Hepatocyte (in vitro differentiated cells): ENCODE results near the gene SYT7.

Source experiments
- EZH2 ChIP-seq: fragments of 200-600 bp; sonication (generic); IDR thresholded peaks from 2 replicates; pipeline ENCODE4 v1.6.1; 2016; ENCODE audit warnings: antibody characterized with exemption, mild to moderate bottlenecking, borderline replicate concordance
- EZH2phosphoT487 ChIP-seq: fragments of 200-600 bp; sonication (generic); IDR thresholded peaks from one replicate; pipeline ENCODE4 v1.6.1; 2018; ENCODE audit warnings: antibody characterized with exemption, mild to moderate bottlenecking, low read depth, moderate library complexity; ENCODE audit not compliant: unreplicated experiment, severe bottlenecking
- TF ChIP-seq, protein P1 (sequence below): fragments of 200-600 bp; sonication (generic); IDR thresholded peaks from 2 replicates; pipeline ENCODE4 v1.5.1; 2016; ENCODE audit warnings: antibody characterized with exemption, mild to moderate bottlenecking; ENCODE audit not compliant: poor library complexity

DNA sequence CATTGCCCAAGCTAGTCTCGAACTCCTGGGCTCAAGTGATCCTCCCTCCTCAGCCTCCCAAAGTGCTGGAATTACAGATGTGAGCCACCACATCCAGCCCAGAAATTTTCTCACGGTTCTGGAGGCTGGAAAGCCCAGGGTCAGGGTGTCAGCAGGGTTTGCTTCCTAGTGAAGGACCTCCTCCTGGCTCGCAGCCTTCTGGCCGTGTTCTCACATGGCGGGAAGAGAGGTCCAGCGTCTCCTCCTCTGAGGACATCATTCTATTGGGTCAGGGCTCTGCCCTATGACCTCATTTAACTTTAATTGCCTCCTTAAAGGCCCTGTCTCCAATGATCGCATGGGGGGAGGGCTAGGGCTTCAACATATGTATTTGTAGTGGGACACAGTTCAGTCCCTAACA is 112.9 kb downstream of the SYT7 start:
- TF ChIP-seq, protein P1, sequence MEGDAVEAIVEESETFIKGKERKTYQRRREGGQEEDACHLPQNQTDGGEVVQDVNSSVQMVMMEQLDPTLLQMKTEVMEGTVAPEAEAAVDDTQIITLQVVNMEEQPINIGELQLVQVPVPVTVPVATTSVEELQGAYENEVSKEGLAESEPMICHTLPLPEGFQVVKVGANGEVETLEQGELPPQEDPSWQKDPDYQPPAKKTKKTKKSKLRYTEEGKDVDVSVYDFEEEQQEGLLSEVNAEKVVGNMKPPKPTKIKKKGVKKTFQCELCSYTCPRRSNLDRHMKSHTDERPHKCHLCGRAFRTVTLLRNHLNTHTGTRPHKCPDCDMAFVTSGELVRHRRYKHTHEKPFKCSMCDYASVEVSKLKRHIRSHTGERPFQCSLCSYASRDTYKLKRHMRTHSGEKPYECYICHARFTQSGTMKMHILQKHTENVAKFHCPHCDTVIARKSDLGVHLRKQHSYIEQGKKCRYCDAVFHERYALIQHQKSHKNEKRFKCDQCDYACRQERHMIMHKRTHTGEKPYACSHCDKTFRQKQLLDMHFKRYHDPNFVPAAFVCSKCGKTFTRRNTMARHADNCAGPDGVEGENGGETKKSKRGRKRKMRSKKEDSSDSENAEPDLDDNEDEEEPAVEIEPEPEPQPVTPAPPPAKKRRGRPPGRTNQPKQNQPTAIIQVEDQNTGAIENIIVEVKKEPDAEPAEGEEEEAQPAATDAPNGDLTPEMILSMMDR, result no peak
- TF ChIP-seq EZH2phosphoT487, result no peak
- TF ChIP-seq EZH2, result no peak
